H1 (cell line): ENCODE results near the gene TNFRSF8. TPM values are rescaled to one million over a fixed set of nuclear protein-coding genes. Genes with fewer than 3 reads are reported as not detected.

Experiments
- CBX8 ChIP-seq: fragments of 300-800, 300-1000 bp; sonication (generic); IDR thresholded peaks from 2 replicates; pipeline ENCODE4 v1.7.1; 2016; ENCODE audit warnings: low read depth, low read length, borderline replicate concordance
- KDM1A ChIP-seq: fragments of 200-600, 300-600 bp; sonication (generic); IDR thresholded peaks from 2 replicates; pipeline ENCODE4 v1.7.1; 2016; ENCODE audit warnings: mild to moderate bottlenecking, low read length, borderline replicate concordance
- NANOG ChIP-seq: IDR thresholded peaks from 2 replicates; pipeline ENCODE4 v1.6.1; 2011; ENCODE audit warnings: low read length, low read depth, mild to moderate bottlenecking, inconsistent platforms; ENCODE audit not compliant: insufficient read depth, poor library complexity, severe bottlenecking
- POU5F1 ChIP-seq: IDR thresholded peaks from 2 replicates; pipeline ENCODE4 v1.6.1; 2011; ENCODE audit warnings: low read depth, mild to moderate bottlenecking, low read length, moderate library complexity
- RXRA ChIP-seq: IDR thresholded peaks from 2 replicates; pipeline ENCODE4 v1.6.1; 2011; ENCODE audit warnings: low read depth, mild to moderate bottlenecking, low read length, moderate library complexity; ENCODE audit not compliant: insufficient read depth
- SIN3A ChIP-seq, 2 experiments: IDR thresholded peaks in 1 of 2; conservative IDR thresholded peaks in 1 of 2; 2 replicates each; pipeline ENCODE4 v1.6.1; 2011 to 2012; ENCODE audit warnings: low read length in 2 of 2, improper control_type of control experiment in 1 of 2, low read depth in 1 of 2, mild to moderate bottlenecking in 1 of 2
- SIRT6 ChIP-seq: IDR thresholded peaks from one replicate; pipeline ENCODE4 v1.7.1; 2012; ENCODE audit warnings: low read length, inconsistent platforms
- polyA plus RNA-seq, 7 experiments: library from polyadenylated mRNA; depleted of rRNA in 3 of 7; stranded (reverse) in 5 of 7; unstranded in 2 of 7; fragments of >200 nt in 5 of 7; fragments of 200-250 nt in 2 of 7; gene quantifications; 1 replicate in 5 of 7; 2 replicates in 1 of 7; 4 replicates in 1 of 7; pipeline versions ENCODE4 v1.2.1 to v1.2.3, GENCODE V29; 2011 to 2013; ENCODE audit warnings: missing spikeins in 2 of 7, mixed read lengths in 2 of 7
- total RNA-seq: library from RNA; stranded (reverse); fragmentation: NEBNext Ultra II Directional; extraction: Animal tissue kit (Norgen Biotek cat#: 25700); gene quantifications from 2 replicates; pipeline ENCODE4 v1.2.1, GENCODE V29; 2021

Gene TNFRSF8
- total and polyA plus RNA-seq, 2 of the 8 experiments (the other 6 are each of a cell fraction or from before 2014, with no cell fraction given), result 23.2 to 32.7 TPM

DNA sequence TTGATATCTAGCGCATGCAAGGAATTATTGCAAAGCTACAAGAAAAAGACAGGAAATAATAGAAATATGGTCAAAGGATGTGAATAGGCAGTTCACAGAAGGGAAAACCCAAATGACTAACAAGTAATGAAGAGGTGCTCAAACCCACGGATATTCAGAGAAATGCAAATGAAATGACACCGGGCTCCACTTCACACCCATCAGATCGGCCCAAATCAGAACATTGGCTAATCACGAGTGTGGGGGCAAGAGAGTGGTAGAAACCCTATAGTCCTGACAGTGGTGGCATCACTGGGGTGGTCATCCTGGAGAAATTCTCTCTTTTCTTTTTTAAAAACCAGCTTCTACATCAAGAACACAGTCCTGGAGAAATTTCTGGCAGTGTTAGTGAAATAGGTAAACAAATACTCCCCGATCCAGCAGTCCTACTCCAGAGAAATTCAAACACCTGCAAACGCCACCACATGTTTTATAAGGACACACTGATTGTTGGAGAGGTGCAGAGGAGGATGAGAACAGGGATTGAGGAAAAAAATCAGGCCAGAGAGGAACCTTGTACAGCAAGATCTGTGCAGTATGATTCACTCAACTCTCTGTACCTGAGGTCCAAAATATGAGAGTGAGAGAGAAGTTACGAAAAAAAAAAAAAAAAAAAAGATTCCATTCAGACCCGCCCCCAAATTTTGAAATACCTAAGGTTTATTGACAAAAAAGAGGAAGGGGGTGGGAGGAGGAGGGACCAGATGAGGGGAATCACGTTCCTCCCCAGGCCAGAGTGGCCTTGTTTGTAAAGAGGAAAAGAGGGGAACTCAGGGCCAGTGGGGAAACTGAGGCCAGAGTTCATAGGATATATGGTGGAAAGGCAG, 94.5 kb downstream of the TNFRSF8 start (continued):
- TF ChIP-seq SIN3A (conservative IDR thresholded peaks at IDR 0.05 in 1 of 2, IDR thresholded peaks at IDR 0.05 in 1 of 2; ENCODE audit: low read depth in 1 of 2, low read length in 2 of 2) (no peak), CBX8 (no peak), RXRA (no peak), POU5F1 (no peak), SIRT6 (no peak), NANOG (no peak), KDM1A (no peak)
